Retinal pigment epithelial cell (primary cell): ENCODE data around the gene CHST12.
"Not testable (repeated sequence)": the region's sequence is repeated elsewhere in the genome, so short reads cannot be mapped to it uniquely, and the experiment has no call there.

Experiments
- DNase-seq: peaks from one replicate; pipeline ENCODE4 v3.0.0-alpha.2; 2010; ENCODE audit warnings: low read depth
- H3K4me3 ChIP-seq: 2 replicates; pipeline ENCODE4 v1.5.1; 2011; ENCODE audit warnings: mild to moderate bottlenecking, low read length, control low read depth, moderate library complexity
- TF ChIP-seq, protein P1 (sequence below): conservative IDR thresholded peaks from 2 replicates; pipeline ENCODE4 v1.5.1; 2011; ENCODE audit warnings: low read depth, low read length, control low read depth, inconsistent platforms

Gene CHST12

GRCh38 chr7:2416063-2416462 is 12.7 kb downstream of the CHST12 start:
- TF ChIP-seq, protein P1, sequence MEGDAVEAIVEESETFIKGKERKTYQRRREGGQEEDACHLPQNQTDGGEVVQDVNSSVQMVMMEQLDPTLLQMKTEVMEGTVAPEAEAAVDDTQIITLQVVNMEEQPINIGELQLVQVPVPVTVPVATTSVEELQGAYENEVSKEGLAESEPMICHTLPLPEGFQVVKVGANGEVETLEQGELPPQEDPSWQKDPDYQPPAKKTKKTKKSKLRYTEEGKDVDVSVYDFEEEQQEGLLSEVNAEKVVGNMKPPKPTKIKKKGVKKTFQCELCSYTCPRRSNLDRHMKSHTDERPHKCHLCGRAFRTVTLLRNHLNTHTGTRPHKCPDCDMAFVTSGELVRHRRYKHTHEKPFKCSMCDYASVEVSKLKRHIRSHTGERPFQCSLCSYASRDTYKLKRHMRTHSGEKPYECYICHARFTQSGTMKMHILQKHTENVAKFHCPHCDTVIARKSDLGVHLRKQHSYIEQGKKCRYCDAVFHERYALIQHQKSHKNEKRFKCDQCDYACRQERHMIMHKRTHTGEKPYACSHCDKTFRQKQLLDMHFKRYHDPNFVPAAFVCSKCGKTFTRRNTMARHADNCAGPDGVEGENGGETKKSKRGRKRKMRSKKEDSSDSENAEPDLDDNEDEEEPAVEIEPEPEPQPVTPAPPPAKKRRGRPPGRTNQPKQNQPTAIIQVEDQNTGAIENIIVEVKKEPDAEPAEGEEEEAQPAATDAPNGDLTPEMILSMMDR, result no peak
- no peak for DNase-seq
- H3K4me3 ChIP-seq, result no peak overlapping the region

DNA sequence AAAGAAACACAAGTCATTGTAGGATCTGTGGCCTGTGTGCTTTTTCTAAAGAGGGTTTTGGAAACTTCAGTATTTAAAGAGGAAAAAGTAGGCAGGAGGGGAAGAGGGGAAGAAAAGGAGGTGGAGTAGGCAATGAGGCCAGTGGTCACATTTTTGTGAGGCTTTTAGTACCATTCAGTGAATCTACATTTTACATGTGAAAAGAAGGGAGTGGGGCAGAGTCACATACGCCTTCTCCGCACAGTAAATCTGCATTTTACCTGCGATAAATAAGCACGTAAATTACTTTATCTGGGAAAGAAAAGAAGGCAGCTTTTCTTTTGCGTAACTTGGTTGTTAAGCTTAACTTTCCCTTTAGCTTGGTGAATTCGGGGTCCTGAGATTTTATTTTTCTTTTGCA is 13.2 kb downstream of the CHST12 start:
- DNase-seq, result no peak
- TF ChIP-seq, protein P1, result no peak
- no peak overlapping the region for H3K4me3 ChIP-seq

- DNase-seq, H3K4me3 ChIP-seq: not testable (repeated sequence)
Observed at GRCh38 chr7:2417178-2417577, 13.8 kb downstream of the CHST12 start.

- TF ChIP-seq, protein P1, result no peak
- DNase-seq, result no peak
- H3K4me3 ChIP-seq, result no peak overlapping the region
Observed at GRCh38 chr7:2417981-2418481, 14.6 kb downstream of the CHST12 start.

DNA sequence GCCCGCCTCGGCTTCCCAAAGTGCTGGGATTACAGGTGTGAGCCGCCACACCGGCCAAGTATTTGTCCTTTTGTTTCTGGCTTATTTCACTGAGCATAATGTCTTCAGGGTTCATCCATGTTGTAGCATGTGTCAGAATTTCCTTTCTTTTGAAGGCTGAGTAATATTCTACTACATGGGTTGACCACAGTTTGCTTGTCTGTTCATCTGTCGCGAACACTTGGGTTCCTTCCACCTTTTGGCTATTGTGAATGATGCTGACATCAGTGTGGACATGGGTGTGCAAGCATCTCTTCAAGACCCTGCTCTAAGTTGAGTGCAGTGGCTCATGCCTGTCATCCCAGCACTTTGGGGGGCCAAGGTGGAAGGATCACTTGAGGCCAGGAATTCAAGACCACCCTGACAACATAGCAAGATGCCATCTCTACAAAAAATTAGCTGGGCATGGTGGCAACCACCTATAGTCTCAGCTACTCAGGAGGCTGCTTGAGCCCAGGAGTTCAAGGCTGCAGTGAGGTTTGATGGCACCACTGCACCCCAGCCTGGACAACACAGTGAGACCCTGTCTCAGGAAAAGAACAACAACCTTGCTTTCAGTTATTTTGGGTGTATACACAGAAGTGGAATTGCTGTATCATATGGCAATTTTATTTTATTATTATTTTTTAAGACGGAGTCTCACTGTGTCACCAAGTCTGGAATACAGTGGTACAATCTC is 17.0 kb downstream of the CHST12 start:
- H3K4me3 ChIP-seq, result no peak overlapping the region
- TF ChIP-seq, protein P1, result no peak
- no peak for DNase-seq

DNA sequence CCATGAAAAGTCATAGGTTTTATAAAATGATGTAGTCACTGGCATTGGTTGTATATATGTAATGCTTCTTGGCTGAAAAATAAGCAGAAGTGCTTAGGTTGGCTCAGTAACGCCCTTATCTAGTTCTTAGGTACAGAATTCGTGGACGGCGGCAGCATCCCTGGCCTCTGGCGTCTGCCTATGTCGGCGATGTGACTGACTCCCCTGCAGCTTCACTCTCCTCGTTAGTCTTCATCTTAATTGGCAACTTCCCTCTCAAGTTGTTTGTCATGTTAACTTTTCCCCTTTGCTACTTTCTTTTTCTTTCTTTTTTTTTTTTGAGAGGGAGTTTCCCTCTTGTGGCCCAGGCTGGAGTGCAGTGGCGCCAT is 18.5 kb downstream of the CHST12 start:
- TF ChIP-seq, protein P1, result no peak
- DNase-seq, result no peak
- no peak overlapping the region for H3K4me3 ChIP-seq

- TF ChIP-seq, protein P1, result no peak
- H3K4me3 ChIP-seq, result no peak overlapping the region
- DNase-seq, result no peak
Observed at GRCh38 chr7:2425749-2426148, 22.3 kb downstream of the CHST12 start.
